Cardiac muscle cell (in vitro differentiated cells and primary cell): ENCODE results near the gene TBX4. TPM values are rescaled to one million over a fixed set of nuclear protein-coding genes. Genes with fewer than 3 reads are reported as not detected.
"Not testable (repeated sequence)": the region's sequence is repeated elsewhere in the genome, so short reads cannot be mapped to it uniquely, and the experiment has no call there.

Experiments
- DNase-seq, 2 donors: peaks; one replicate each; pipeline versions ENCODE4 v3.0.0 to v3.0.0-alpha.2; 2010 to 2017; ENCODE audit warnings: low read depth in 1 of 2, low spot score in 1 of 2
- H3K27ac ChIP-seq: fragments of 200-600 bp; sonication (generic); 2 replicates; pipeline ENCODE4 v1.5.1; 2016
- H3K27me3 ChIP-seq: fragments of 200-600 bp; sonication (generic); 2 replicates; pipeline ENCODE4 v1.6.0; 2016; ENCODE audit warnings: control low read depth
- H3K36me3 ChIP-seq: fragments of 200-600 bp; sonication (generic); 2 replicates; pipeline ENCODE4 v1.5.1; 2016; ENCODE audit warnings: control low read depth
- H3K4me1 ChIP-seq: fragments of 200-600 bp; sonication (generic); 2 replicates; pipeline ENCODE4 v1.8.1; 2017; ENCODE audit warnings: low read depth, mild to moderate bottlenecking, mixed run types
- H3K4me3 ChIP-seq: fragments of 200-600 bp; sonication (generic); 2 replicates; pipeline ENCODE4 v1.5.1; 2016; ENCODE audit warnings: mild to moderate bottlenecking
- H3K9me3 ChIP-seq: fragments of 200-600 bp; sonication (generic); 2 replicates; pipeline ENCODE4 v1.5.1; 2017; ENCODE audit warnings: low read depth, mild to moderate bottlenecking, control low read depth
- polyA plus RNA-seq: library from polyadenylated mRNA; unstranded; fragments of >200 nt; fragmentation: Nextera tagmentation; extraction: Ambion mirVana; gene quantifications from 2 replicates; pipeline ENCODE4 v1.2.1, GENCODE V29; 2016
- total RNA-seq: library from RNA; depleted of rRNA; stranded (reverse); fragments of >200 nt; gene quantifications from 2 replicates; pipeline ENCODE4 v1.2.3, GENCODE V29; 2016
- TF ChIP-seq, protein P1 (sequence below): IDR thresholded peaks from 2 replicates; pipeline ENCODE4 v1.5.1; 2012; ENCODE audit warnings: low read depth, mild to moderate bottlenecking, low read length

The TBX4 gene
- total and polyA plus RNA-seq, 2 experiments from 2014 or later: 0.54 to 1.6 TPM

DNA sequence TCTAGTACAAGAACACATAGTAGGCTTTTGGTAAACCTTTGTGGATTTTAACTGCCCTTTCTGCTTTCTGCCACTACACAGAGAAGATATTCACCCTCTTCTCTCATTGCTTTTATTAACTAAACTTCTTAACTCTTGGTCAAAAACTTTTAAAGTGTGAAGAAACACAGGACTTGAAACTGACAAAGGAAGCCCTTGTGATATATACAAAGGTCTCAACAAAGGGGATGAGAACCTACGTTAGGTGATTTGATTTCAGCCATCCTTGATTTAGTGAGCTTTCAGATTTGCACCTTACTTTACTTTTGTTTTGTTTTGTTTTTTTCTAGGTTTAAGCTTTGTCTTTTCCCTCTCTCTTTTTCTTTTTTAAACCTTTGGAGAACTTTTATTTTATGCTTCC is 66.9 kb downstream of the TBX4 start:
- Histone ChIP-seq H3K4me1 (peaks cover 4% of the 10 kb centered on the region), H3K27ac (no peak overlapping the region), H3K9me3 (no peaks in the 10 kb centered on the region), H3K27me3 (no peaks in the 10 kb centered on the region), H3K4me3 (no peak overlapping the region), H3K36me3 (no peaks in the 10 kb centered on the region)
- no peak for DNase-seq
- TF ChIP-seq, protein P1, sequence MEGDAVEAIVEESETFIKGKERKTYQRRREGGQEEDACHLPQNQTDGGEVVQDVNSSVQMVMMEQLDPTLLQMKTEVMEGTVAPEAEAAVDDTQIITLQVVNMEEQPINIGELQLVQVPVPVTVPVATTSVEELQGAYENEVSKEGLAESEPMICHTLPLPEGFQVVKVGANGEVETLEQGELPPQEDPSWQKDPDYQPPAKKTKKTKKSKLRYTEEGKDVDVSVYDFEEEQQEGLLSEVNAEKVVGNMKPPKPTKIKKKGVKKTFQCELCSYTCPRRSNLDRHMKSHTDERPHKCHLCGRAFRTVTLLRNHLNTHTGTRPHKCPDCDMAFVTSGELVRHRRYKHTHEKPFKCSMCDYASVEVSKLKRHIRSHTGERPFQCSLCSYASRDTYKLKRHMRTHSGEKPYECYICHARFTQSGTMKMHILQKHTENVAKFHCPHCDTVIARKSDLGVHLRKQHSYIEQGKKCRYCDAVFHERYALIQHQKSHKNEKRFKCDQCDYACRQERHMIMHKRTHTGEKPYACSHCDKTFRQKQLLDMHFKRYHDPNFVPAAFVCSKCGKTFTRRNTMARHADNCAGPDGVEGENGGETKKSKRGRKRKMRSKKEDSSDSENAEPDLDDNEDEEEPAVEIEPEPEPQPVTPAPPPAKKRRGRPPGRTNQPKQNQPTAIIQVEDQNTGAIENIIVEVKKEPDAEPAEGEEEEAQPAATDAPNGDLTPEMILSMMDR: no peak

DNA sequence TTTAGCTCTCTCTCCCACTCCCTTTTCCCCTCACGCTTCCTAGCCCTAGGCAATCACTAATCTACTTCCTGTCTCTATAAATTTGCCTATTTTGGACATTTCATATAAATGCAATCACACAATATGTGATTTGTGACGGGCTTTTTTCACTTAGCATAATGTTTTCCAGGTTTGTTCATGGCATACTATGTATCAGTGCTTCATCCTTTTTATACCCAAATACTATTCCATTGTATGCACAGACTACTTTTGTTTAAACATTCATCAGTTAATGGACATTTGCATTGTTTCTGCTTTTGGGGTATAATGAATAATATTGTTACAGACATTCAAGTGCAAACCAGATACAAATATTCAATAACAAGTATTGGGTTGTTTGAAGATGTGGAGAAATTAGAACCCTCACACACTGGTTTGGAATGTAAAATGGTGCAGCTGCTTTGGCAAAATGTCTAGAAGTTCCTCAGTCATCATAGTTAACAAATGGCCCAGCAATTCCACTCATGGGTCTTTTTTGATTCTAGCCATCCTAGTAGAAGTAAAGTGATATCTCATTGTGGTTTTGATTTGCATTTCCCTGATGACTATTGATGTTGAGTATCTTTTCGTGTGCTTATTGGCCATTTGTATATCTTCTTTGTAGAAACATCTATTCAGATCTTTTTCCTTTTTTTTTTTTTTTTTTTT is 67.7 kb downstream of the TBX4 start:
- H3K4me3 ChIP-seq: no peak overlapping the region
- DNase-seq: no peak
- no peaks in the 10 kb centered on the region for H3K9me3 ChIP-seq
- H3K36me3 ChIP-seq: no peaks in the 10 kb centered on the region
- no peak overlapping the region for H3K27ac ChIP-seq
- TF ChIP-seq, protein P1: no peak
- no peaks in the 10 kb centered on the region for H3K27me3 ChIP-seq
- H3K4me1 ChIP-seq: peaks cover 4% of the 10 kb centered on the region

GRCh38 chr17:61520897-61521296 is 68.7 kb downstream of the TBX4 start:
- H3K4me1 ChIP-seq: peaks cover 4% of the 10 kb centered on the region
- DNase-seq: no peak
- H3K27ac ChIP-seq: no peak overlapping the region
- H3K4me3 ChIP-seq: no peak overlapping the region
- TF ChIP-seq, protein P1: no peak
- H3K36me3 ChIP-seq: no peaks in the 10 kb centered on the region
- H3K27me3 ChIP-seq: no peaks in the 10 kb centered on the region
- no peaks in the 10 kb centered on the region for H3K9me3 ChIP-seq

DNA sequence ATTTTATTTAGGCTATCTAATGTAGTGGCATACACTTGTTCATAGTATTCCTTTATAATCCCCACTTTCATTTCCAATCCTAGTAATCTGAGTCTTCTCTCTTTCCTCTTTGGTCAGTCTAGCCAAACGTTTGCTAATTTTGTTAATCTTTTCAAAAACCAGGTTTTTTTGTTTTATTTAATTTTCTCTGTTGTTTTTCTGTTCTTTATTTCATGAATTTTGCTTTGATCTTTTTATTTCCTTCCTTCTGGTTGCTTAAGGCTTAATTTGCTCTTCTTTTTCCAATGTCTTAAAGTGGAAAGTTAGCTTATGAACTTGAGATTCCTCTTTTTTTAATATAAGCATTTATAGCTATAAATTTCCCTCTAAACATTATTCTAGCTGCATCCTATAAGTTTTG is 69.9 kb downstream of the TBX4 start:
- DNase-seq: no peak
- Histone ChIP-seq H3K9me3 (no peaks in the 10 kb centered on the region), H3K36me3 (no peaks in the 10 kb centered on the region), H3K27ac (no peak overlapping the region), H3K4me1 (peaks cover 4% of the 10 kb centered on the region), H3K4me3 (no peak overlapping the region), H3K27me3 (no peaks in the 10 kb centered on the region)
- TF ChIP-seq, protein P1: no peak

DNA sequence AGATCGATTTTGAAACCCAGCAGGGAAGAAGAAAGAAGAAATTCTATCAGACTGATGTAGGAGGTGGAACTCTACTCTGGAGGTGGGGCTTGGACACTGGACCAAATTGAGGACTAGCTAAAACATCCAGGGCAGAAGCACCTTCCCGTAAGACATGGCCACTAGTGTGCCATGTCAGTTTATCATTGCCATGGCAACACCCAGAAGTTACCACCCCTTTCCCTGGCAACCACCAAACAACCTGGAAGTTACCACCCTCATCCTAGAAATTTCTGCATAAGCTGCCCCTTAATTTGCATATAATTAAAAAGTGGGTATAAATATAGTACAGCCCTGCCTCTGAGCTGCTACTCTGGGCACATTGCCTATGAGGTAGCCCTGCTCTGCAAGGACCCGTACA is 72.1 kb downstream of the TBX4 start:
- Histone ChIP-seq H3K36me3 (no peaks in the 10 kb centered on the region), H3K4me1 (no peaks in the 10 kb centered on the region), H3K27me3 (no peaks in the 10 kb centered on the region), H3K4me3 (no peak overlapping the region), H3K27ac (no peak overlapping the region), H3K9me3 (no peaks in the 10 kb centered on the region)
- no peak for DNase-seq
- TF ChIP-seq, protein P1: no peak

GRCh38 chr17:61527441-61527840 is 75.2 kb downstream of the TBX4 start:
- H3K36me3 ChIP-seq, H3K9me3 ChIP-seq, H3K4me1 ChIP-seq, H3K27me3 ChIP-seq, H3K27ac ChIP-seq, DNase-seq, H3K4me3 ChIP-seq: not testable (repeated sequence)
